ENCODE data around the gene HES4.

- TF ChIP-seq, protein P1, sequence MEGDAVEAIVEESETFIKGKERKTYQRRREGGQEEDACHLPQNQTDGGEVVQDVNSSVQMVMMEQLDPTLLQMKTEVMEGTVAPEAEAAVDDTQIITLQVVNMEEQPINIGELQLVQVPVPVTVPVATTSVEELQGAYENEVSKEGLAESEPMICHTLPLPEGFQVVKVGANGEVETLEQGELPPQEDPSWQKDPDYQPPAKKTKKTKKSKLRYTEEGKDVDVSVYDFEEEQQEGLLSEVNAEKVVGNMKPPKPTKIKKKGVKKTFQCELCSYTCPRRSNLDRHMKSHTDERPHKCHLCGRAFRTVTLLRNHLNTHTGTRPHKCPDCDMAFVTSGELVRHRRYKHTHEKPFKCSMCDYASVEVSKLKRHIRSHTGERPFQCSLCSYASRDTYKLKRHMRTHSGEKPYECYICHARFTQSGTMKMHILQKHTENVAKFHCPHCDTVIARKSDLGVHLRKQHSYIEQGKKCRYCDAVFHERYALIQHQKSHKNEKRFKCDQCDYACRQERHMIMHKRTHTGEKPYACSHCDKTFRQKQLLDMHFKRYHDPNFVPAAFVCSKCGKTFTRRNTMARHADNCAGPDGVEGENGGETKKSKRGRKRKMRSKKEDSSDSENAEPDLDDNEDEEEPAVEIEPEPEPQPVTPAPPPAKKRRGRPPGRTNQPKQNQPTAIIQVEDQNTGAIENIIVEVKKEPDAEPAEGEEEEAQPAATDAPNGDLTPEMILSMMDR (IDR thresholded peaks at IDR 0.05): no peak
- TF ChIP-seq POLR2AphosphoS5 (IDR thresholded peaks at IDR 0.05): no peak
- no peak for TF ChIP-seq POLR2A (IDR thresholded peaks at IDR 0.05)
These were observed 2.2 kb downstream of the HES4 start for GRCh38 chr1:997713-997992.

Data from breast epithelium (tissue), 3 donors.